ELF-1 (cell line): ENCODE data around the gene CRELD2.

ENCODE experiments used
- DNase-seq: peaks from one replicate; pipeline ENCODE4 v3.0.0-alpha.2; 2016; ENCODE audit warnings: low read depth, low spot score

Gene CRELD2

DNA sequence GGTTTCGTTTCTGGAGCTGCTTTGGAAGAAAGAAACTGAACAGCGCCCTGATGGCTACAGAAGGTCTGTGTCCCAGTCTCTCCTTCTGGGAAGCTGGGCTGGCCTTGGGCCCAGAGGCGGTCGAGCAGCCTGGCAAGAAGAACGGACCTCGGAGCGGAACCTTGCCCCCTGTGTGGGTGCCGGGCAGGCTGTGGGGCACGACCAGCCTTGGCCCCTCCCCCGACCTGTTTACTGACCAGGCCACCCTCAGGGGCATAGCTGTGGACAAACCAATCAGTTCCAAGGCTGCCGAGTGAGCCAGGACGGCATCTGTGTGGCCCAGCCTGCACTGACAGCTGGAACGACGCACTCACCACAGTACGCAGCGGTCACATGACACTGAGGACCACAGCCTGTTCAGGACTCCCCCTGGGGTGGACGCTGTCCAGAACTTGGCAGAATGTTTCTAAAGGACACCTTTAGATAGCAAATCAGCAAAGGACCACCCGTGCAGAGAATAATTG lies 49.3 kb downstream of the CRELD2 start:
- peak; percentile 49 for DNase-seq

DNA sequence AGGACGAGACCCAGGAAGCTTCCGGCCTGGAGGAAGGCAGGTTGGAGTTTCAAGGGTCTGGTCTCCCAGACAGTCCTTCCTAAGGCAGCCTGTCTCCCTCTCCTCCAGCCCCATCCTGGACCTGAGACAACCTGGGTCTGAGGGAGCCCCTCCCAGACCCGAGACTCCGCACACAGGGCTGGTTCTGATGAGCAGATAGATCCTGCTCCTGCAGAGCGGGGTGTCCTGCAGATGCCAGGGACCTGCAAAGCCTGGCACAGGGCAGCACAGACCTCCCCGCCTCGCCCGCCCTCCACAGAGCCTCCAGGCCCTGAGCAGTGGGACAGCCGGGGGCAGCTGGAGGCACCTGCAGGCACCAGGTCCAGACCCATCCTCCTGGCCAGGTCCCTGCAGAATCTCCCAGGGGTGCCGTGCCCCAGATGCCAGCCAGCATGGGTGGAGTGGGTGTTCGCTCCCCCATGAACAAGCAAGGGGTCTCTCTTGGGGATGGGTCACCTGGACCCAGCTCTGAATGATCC lies 49.9 kb downstream of the CRELD2 start:
- DNase-seq: peak; percentile 4

- DNase-seq: peak; percentile 2
Observed at GRCh38 chr22:49968831-49969661, 50.6 kb downstream of the CRELD2 start.

DNA sequence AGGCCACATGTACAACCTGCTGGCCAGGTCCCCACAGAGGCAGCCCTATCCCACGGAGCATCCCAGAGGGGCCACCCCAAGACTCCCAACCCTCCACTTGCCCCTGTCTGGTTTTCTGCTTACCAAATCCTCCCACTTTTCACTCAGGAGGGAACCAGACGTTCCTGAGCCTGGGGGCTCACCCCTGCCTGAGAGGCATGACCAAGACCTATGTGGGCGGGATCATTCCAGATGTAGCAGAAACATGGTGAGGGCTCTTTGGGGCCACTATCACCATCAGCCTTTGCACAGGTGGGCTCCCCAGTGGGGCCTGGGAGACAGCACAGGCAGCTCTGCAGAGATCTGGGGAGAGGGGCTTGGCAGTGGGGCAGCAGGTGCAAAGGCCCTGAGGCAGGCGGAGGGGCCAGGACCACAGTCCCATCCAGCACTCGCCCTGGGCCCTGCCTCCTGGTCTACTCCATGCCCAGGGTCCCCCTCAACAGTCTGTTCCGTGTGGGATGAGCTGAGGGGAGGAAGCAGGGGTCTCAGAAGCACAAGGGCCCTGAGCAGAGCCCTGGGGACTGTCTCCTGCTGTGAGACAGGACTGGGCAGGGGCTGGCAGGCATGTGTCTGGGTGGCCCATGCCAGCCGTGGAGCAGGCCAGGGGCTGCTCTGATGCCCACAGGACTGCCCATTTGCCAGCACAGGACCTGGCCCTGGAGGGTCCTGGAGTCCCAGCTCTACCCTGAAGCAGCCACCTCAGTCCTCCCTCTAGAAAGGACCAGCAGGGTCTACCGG lies 51.5 kb downstream of the CRELD2 start:
- DNase-seq: peak; percentile 2

DNA sequence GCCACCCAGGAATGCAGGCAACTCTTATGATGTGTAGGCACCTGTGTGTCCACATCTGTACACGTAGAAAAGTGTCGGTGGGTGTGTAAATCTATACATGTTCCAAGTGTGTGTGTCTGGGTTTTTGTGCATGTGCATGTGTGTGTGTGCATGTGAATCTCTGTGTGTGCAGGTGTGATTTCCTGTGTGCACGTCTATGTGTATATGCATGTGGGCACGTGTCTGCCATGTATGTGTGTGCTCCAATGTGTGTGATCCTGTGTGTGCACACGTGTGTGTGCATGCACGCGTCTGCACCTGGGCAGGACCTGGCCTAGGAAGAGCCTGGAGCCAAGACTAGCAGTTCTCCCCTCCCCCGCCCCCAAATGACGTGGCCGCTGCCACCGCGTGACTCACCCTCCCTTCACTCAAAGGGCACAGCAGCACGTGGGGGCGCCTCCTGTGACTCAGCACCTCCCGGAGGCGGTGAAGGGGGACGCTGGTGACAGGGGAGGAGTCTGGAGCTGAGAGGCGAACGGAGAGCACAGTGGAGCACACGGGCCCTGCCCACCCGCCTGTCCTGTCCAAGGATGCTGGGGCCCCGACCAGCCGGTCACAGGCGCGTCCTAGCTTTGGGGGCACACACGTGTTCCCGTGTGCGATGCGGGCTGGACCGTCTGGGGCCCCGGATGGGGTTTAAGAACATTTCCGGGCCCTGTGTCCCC lies 52.2 kb downstream of the CRELD2 start:
- DNase-seq: peak; percentile 93

DNA sequence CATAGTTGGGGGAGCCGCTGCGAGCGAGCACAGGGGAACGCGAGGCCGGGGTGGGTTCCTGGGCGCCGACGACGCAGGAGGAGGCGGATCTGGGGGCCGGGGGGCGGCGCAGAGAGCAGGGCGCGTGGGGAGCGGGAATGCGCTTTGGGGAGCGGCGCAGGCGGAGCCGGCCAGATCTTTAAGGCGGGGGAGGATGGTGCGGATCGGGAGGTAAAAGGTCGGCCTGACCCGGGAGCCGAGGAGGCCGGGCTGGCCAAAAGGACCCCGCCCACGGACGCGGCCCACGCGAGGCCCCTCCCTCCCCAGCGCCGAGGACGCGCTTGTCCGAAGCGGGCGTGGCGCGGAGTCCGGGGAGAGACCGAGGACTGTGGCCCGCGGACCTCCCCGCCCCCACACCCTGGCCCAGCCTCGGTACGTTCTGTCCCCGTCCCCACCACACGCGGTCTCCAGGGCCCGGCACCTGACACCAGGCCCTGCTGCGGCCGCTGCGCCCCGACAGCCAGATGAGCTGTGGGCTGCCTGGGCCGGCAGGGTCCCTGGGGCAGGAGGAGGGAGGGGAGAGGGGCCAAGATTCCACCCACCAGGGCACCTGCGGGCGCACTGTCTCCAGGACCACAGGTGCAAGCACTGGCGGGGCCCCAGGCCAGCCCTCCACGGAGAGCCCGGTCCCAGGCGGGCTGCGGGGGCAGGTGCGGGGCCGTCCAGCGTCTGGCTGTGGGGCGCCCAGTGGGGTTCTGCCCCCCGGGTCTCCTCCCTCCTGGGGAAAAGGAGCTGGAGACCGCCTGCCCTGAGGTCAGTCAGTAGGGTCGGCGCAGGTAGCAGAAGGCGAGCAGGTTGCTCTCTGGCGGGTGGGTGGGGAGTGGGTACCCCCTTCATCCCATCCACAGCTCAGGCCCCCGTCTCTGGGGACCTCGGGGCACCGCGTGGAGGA lies 53.1 kb downstream of the CRELD2 start:
- DNase-seq: peak; percentile 19

GRCh38 chr22:49972163-49973017 lies 54.0 kb downstream of the CRELD2 start:
- no peak for DNase-seq

GRCh38 chr22:49973018-49973961 lies 54.9 kb downstream of the CRELD2 start:
- DNase-seq: peak; percentile 6

GRCh38 chr22:49975543-49976389 lies 57.3 kb downstream of the CRELD2 start:
- peak; percentile 11 for DNase-seq

GRCh38 chr22:49976439-49977175 lies 58.2 kb downstream of the CRELD2 start:
- peak; percentile 3 for DNase-seq
